GM04504 (cell line): Measurements from ENCODE around the gene TOMM40.

Source experiments
- DNase-seq: peaks from one replicate; pipeline ENCODE4 v3.0.0-alpha.2; 2012; ENCODE audit warnings: low read depth

The TOMM40 gene

DNA sequence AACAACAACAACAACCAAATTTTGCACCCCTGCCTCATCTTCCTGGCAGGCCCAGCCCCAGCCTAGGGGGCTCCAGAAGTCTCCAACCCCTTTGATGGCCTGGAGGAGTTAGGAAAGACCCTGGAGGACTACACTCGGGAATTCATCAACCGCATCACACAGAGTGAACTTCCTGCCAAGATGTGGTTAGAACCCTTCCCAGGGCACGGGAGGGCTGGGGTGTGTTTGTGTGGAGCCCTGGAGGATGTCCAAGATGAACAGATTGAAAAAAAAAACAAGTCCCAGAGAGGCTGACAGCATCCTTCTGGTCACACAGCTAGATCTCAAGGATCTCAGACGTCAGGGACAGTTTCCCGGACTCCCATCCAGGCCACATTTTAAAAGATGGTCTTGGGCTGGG lies 36.7 kb downstream of the TOMM40 start:
- DNase-seq: no peak

- DNase-seq: no peak
Observed at GRCh38 chr19:44930088-44930487, 39.0 kb downstream of the TOMM40 start.

GRCh38 chr19:44931541-44931940 lies 40.5 kb downstream of the TOMM40 start:
- DNase-seq: no peak

GRCh38 chr19:44939668-44940067 lies 48.6 kb downstream of the TOMM40 start:
- DNase-seq: no peak

DNA sequence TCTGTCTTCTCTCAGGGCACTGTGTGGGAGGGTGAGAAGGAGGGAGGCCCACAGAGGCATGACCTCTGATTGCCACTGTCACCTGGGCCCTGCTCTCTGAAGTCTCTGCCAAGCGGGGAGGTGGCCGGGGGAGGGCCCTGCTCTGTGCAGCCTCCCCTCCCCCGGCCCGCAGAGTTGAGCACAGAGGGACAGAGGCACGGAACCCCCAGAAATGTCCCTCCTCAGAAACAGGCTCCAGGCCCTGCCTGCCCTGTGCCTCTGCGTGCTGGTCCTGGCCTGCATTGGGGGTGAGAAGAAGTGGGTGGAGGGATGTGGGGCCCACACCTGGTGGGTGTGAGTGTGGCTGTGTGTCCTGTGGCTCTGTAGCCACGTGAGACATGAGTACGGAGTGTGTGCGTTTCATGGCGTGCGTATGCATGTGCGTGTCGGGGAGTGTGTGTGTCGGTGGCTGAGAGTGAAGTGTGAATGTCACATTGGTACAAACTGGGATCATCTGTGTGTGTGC lies 51.1 kb downstream of the TOMM40 start, which contains the start of gene APOC4:
Gene APOC4, plus strand, starts transcription at position 171 of the 505 bp plus-strand sequence. Its CDS starts 41 bp downstream, at position 212.
- no peak for DNase-seq

DNA sequence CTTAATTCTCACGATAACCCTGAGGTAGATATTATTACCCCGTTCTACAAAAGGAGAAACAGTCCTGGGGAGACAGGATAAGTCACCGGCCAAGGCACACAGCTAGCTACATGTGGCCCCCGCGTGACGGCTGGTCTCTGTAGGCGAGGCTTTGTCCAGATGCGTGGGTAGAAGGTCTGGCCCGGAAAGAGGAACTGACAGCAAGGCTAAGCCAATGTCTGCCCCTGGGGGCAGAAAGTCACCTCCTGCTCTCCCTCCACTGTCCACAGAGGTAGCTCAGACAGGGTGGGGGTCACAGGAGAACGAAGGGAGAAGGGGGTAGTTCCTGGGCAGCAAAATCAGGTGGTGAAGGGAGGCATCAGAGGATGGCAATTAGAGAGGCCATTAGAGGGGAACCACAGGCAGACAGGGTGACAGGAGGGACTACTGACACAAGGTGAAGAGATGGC lies 52.8 kb downstream of the TOMM40 start:
- peak; percentile 27 for DNase-seq

DNA sequence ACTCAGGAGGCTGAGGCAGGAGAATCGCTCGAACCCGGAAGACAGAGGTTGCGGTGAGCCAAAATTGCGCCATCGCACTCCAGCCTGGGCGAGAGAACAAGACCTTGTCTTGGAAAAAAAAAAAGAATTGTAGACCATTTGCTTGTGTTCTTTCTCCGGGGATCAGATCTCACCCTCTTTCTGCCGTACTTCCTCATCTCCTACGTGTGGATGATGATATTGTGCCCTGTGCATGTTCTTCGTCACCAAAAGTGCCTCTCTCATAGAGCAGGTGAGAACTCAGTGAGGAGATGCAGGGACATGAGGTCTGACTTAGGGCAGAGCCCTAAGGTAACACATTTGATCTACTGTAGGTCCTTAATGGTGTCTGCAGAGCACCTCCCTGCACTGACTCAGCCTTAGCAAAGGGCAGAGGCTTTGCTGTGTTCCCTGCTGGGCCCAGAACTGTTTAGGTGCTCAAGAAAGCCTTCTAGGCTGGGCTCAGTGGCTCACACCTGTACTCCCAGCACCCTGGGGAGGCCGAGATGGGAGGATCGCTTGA lies 56.1 kb downstream of the TOMM40 start:
- no peak for DNase-seq

- DNase-seq: no peak
Observed at GRCh38 chr19:44948237-44948636, 57.2 kb downstream of the TOMM40 start.

GRCh38 chr19:44948763-44949374 lies 57.8 kb downstream of the TOMM40 start:
- DNase-seq: no peak

- DNase-seq: no peak
Observed at GRCh38 chr19:44949550-44949949, 58.5 kb downstream of the TOMM40 start.

DNA sequence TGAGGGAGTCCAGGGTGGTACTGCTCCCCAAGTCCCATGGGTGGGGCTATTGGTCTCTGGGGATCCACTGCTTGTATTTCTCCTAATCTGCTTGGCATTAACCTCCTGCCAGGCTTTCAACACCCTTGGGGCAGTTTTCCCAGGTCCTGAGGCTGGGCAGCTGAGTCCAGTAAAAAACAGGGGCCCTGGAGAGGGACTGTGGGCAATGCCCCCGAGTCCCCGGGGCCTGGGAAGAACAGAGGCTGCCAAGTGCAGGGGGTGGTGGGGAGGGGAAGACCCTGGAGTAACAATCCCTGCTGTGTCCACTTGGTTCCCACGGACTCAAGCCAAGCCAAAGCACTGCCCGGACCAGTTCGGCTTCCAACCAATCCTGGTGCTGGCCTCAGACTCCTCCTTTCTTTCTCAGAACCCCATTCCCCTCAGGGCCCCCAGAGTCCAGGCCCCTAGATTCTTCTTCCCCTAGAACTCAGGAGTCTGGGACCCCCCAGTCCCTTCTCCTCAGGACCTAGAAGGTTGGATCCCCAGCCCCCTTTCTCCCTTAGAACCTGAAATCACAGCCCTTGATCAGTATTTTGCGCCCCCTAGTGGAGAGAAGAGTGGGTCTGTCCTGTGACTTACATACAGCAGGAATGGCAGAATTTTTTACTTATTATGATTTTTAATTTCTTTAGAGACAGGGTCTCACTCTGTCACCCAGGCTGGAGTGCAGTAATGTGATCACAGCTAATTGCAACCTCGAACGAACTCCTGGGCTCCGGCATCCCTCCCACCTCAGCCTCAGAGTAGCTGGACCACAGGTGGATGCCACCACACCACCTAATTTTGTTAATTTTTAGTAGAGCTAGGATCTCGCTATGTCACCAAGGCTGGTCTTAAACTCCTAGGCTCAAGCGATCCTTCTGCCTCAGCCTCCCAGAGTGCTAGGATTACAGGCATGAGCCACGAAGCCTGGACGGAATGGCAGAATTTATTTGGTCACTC lies 60.4 kb downstream of the TOMM40 start:
- peak; percentile 58 for DNase-seq
